ENCODE results near the gene ZNF30. TPM values are rescaled to one million over a fixed set of nuclear protein-coding genes. Genes with fewer than 3 reads are reported as not detected.

Gene ZNF30
- total and polyA plus RNA-seq, 7 donors: 0.86 to 6.6 (median 1.8) TPM

GRCh38 chr19:34957830-34958751, 31.4 kb downstream of the ZNF30 start:
- no peak for DNase-seq
- Histone ChIP-seq H3K4me3 (no peak overlapping the region), H3K4me1 (peaks cover 11% of the 10 kb centered on the region), H3K27ac (no peak overlapping the region), H3K36me3 (ENCODE audit: insufficient read depth in 1 of 2, low read depth in 1 of 2) (peaks cover 31 to 41% of the 10 kb centered on the region in 2 donors), H3K27me3 (ENCODE audit: insufficient read depth in 3 of 3, low read length in 2 of 3) (no peaks in the 10 kb centered on the region), H3K9me3 (peaks cover 64% of the 10 kb centered on the region)
- 94 to 96% (median 96%) methylated on average over 22 of the region's 22 CpGs for WGBS, 3 donors
- intact Hi-C loops (cut with DNase I): no loop called here
- ATAC-seq: no peak
- TF ChIP-seq CTCF (IDR thresholded peaks at IDR 0.05): no peak

GRCh38 chr19:34959021-34959420, 32.3 kb downstream of the ZNF30 start:
- Histone ChIP-seq H3K36me3 (ENCODE audit: insufficient read depth in 1 of 2, low read depth in 1 of 2) (peaks cover 31 to 41% of the 10 kb centered on the region in 2 donors), H3K9me3 (peaks cover 55% of the 10 kb centered on the region), H3K4me3 (no peak overlapping the region), H3K4me1 (peaks cover 11% of the 10 kb centered on the region), H3K27ac (no peak overlapping the region), H3K27me3 (ENCODE audit: insufficient read depth in 3 of 3, low read length in 2 of 3) (no peaks in the 10 kb centered on the region)
- TF ChIP-seq CTCF (IDR thresholded peaks at IDR 0.05): no peak
- WGBS, 3 donors: 86 to 93% (median 91%) methylated on average over 7 of the region's 7 CpGs
- no peak for ATAC-seq
- DNase-seq: no peak
- intact Hi-C loops (cut with DNase I): no loop called here

- Histone ChIP-seq H3K4me1 (peaks cover 11% of the 10 kb centered on the region), H3K27ac (no peak overlapping the region), H3K36me3 (ENCODE audit: insufficient read depth in 1 of 2, low read depth in 1 of 2) (peaks cover 31 to 41% of the 10 kb centered on the region in 2 donors), H3K4me3 (no peak overlapping the region), H3K9me3 (peaks cover 49% of the 10 kb centered on the region), H3K27me3 (ENCODE audit: insufficient read depth in 3 of 3, low read length in 2 of 3) (no peaks in the 10 kb centered on the region)
- DNase-seq (no peak), ATAC-seq (no peak)
- 94 to 99% (median 95%) methylated on average over 8 of the region's 8 CpGs for WGBS, 3 donors
- no peak for TF ChIP-seq CTCF (IDR thresholded peaks at IDR 0.05)
- intact Hi-C loops (cut with DNase I): no loop called here
These were observed 33.6 kb downstream of the ZNF30 start for GRCh38 chr19:34960103-34960805.

GRCh38 chr19:34960940-34961679, 34.4 kb downstream of the ZNF30 start:
- 94 to 95% (median 95%) methylated on average over 11 to 12 of the region's 12 CpGs for WGBS, 3 donors

More at GRCh38 chr19:34960940-34961679, 34.4 kb downstream of the ZNF30 start:
- DNase-seq (no peak), ATAC-seq (no peak)
- intact Hi-C loops (cut with DNase I): no loop called here
- no peak overlapping the region for H3K27ac ChIP-seq
- peaks cover 42% of the 10 kb centered on the region for H3K9me3 ChIP-seq
- peaks cover 11% of the 10 kb centered on the region for H3K4me1 ChIP-seq
- peaks cover 31 to 41% of the 10 kb centered on the region in 2 donors for H3K36me3 ChIP-seq (ENCODE audit: insufficient read depth in 1 of 2, low read depth in 1 of 2)
- TF ChIP-seq CTCF (IDR thresholded peaks at IDR 0.05): no peak
- no peaks in the 10 kb centered on the region for H3K27me3 ChIP-seq (ENCODE audit: insufficient read depth in 3 of 3, low read length in 2 of 3)
- no peak overlapping the region for H3K4me3 ChIP-seq
